Measurements from ENCODE around the gene REV1.
A peak's percentile ranks its signal among the peaks of the same experiment; 100 is the strongest.

REV1 gene

DNA sequence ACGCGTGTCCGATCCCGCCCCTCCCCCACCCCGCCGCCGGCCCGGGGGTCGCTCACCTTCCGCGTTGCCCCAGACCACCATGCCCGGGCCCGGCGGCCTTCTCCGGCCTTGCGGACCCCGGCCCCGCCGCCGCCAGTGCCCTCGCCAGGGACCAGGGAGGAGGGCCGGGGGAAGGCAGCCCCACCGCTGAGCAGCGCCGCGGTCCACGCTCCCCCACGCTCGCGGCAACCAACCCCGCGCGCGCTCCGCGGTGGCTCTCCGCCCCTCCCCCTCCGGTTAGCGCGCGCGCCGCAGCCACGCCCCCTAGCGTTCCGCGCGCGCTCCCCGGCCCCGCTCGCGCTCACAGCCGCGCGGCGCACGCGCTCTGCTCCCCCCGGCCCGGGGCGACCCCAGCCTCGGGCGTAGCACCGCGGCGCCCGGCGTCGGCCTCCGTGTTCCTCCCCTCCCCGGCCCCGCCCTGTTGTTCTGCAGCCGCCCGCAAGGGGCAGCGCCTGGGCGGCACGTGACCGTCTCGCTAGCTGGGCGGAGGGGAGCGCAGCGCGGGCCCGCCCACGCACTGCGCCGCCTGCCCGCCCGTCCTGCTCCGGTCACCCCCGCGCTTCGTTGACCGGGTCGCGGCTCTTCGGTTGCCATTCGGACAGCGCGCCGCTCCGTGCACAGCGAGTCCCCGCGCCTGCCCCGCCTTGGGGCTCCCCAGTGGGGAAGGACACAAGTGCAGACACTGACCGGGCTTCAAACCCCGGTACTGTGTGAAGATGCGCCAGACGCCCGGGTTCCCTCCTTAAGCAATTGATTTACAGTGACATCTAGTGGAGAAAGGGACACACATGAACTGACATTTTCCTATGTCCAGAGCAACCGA, at the start of gene REV1:
REV1 (minus strand) TSS at position 257 of the 862 bp plus-strand sequence. CDS start 25,042 bp downstream, outside the sequence.
- peaks cover 12% of the 10 kb centered on the region; the same call in 1 of the 2 replicates for H3K4me1 ChIP-seq (ENCODE audit: insufficient read depth, low read length)
- H3K27me3 ChIP-seq (ENCODE audit: insufficient read depth, low read length), result no peaks in the 10 kb centered on the region
- peak within 1 kb of the TSS; percentile 18 for H3K27ac ChIP-seq (ENCODE audit: low read length)

GRCh38 chr2:99537910-99538485, 48.2 kb upstream of the REV1 start:
- Histone ChIP-seq H3K4me1 (ENCODE audit: insufficient read depth, low read length) (no peaks in the 10 kb centered on the region), H3K9me3 (ENCODE audit: insufficient read depth, low read depth, low read length) (peaks cover 7% of the 10 kb centered on the region), H3K27me3 (ENCODE audit: insufficient read depth, low read length) (no peaks in the 10 kb centered on the region), H3K9ac (ENCODE audit: low read depth, low read length) (no peak overlapping the region), H3K4me3 (ENCODE audit: low read length) (no peak overlapping the region), H3K27ac (ENCODE audit: low read length) (no peak overlapping the region), H3K36me3 (ENCODE audit: insufficient read depth, low read depth, low read length) (no peaks in the 10 kb centered on the region)

More for the DNA sequence above, at the start of gene REV1:
- Histone ChIP-seq H3K9ac (ENCODE audit: low read depth, low read length) (peak within 1 kb of the TSS; percentile 90), H3K36me3 (ENCODE audit: insufficient read depth, low read depth, low read length) (no peaks in the 10 kb centered on the region), H3K9me3 (ENCODE audit: insufficient read depth, low read depth, low read length) (no peaks in the 10 kb centered on the region), H3K4me3 (ENCODE audit: low read length) (peak within 1 kb of the TSS; percentile 94)

GRCh38 chr2:99524056-99524455, 34.2 kb upstream of the REV1 start:
- H3K4me1 ChIP-seq (ENCODE audit: insufficient read depth, low read length), result no peaks in the 10 kb centered on the region
- H3K9me3 ChIP-seq (ENCODE audit: insufficient read depth, low read depth, low read length), result no peaks in the 10 kb centered on the region
- no peaks in the 10 kb centered on the region; the same call in 1 of the 2 replicates for H3K27me3 ChIP-seq (ENCODE audit: insufficient read depth, low read length)
- H3K9ac ChIP-seq (ENCODE audit: low read depth, low read length), result no peak overlapping the region
- H3K36me3 ChIP-seq (ENCODE audit: insufficient read depth, low read depth, low read length), result no peaks in the 10 kb centered on the region
- no peak overlapping the region for H3K4me3 ChIP-seq (ENCODE audit: low read length)
- H3K27ac ChIP-seq (ENCODE audit: low read length), result no peak overlapping the region

DNA sequence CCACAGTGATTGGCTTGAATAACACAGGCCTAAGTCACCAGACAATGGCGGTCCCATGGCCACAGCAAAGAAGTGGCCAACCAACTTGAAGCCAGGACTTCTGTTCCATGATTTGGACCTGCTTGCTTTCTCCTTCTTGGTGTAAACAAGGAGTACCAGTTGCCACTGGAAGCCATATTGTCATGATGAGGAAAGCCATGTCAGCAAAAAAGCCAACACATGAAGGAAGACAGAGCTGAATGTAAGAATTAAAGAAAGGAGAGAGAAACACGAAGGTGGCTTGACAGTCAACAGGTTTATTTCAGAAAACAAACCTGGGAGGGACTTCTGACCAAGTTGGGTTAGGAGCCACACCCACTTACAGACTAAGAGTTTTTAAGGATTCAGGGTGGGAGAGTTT, 32.3 kb upstream of the REV1 start:
- no peaks in the 10 kb centered on the region for H3K36me3 ChIP-seq (ENCODE audit: insufficient read depth, low read depth, low read length)
- H3K4me3 ChIP-seq (ENCODE audit: low read length), result no peak overlapping the region
- H3K9ac ChIP-seq (ENCODE audit: low read depth, low read length), result no peak overlapping the region
- no peaks in the 10 kb centered on the region for H3K4me1 ChIP-seq (ENCODE audit: insufficient read depth, low read length)
- H3K9me3 ChIP-seq (ENCODE audit: insufficient read depth, low read depth, low read length), result no peaks in the 10 kb centered on the region
- no peak overlapping the region for H3K27ac ChIP-seq (ENCODE audit: low read length)
- H3K27me3 ChIP-seq (ENCODE audit: insufficient read depth, low read length), result no peaks in the 10 kb centered on the region

DNA sequence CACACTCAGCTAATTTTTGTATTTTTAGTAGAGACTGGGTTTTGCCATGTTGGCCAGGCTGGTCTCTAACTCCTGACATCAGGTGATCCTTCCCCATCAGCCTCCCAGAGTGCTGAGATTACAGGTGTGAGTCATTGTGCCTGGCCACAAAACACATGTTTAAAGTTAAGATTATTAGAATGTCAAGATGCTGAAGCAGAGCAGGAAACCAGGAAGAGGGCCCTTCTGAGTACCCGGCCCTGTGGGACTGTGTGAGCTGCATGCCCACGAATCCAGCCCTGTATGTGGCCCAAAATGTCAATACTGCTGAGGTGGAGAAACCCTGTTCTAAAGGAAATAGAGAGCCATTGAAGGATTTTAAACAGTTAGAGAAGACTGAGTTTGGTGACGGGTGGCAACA, 31.0 kb upstream of the REV1 start:
- Histone ChIP-seq H3K9ac (ENCODE audit: low read depth, low read length) (no peak overlapping the region), H3K4me1 (ENCODE audit: insufficient read depth, low read length) (no peaks in the 10 kb centered on the region), H3K36me3 (ENCODE audit: insufficient read depth, low read depth, low read length) (no peaks in the 10 kb centered on the region)

GRCh38 chr2:99520195-99520594, 30.4 kb upstream of the REV1 start:
- H3K4me1 ChIP-seq (ENCODE audit: insufficient read depth, low read length), result no peaks in the 10 kb centered on the region
- H3K27ac ChIP-seq (ENCODE audit: low read length), result no peak overlapping the region
- no peak overlapping the region for H3K9ac ChIP-seq (ENCODE audit: low read depth, low read length)
- no peaks in the 10 kb centered on the region for H3K27me3 ChIP-seq (ENCODE audit: insufficient read depth, low read length)
- H3K9me3 ChIP-seq (ENCODE audit: insufficient read depth, low read depth, low read length), result no peaks in the 10 kb centered on the region
- no peaks in the 10 kb centered on the region for H3K36me3 ChIP-seq (ENCODE audit: insufficient read depth, low read depth, low read length)
- no peak overlapping the region for H3K4me3 ChIP-seq (ENCODE audit: low read length)

More for the DNA sequence above, 31.0 kb upstream of the REV1 start:
- no peak overlapping the region for H3K4me3 ChIP-seq (ENCODE audit: low read length)
- H3K27me3 ChIP-seq (ENCODE audit: insufficient read depth, low read length), result no peaks in the 10 kb centered on the region
- no peaks in the 10 kb centered on the region for H3K9me3 ChIP-seq (ENCODE audit: insufficient read depth, low read depth, low read length)
- no peak overlapping the region for H3K27ac ChIP-seq (ENCODE audit: low read length)

DNA sequence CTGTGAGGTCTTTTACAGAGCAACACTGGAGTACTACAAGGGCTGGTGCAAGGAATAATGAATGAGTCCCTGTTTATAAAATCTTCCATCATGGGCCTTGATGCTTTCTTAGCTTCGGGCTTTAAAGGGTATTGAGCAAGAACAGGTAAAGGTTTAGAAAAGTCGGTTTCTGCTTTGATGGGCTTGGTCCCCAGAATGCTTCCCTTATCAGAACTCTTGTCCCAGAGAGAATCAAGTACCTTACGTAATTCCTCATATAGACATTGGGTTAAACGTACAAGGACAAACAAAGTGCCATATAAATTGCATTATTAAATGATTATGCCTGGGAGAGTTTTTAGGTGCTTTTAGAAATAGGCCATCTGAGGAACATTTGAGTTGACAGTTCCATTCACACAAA, 24.5 kb upstream of the REV1 start:
- H3K9me3 ChIP-seq (ENCODE audit: insufficient read depth, low read depth, low read length), result no peaks in the 10 kb centered on the region
- no peak overlapping the region for H3K27ac ChIP-seq (ENCODE audit: low read length)
- H3K9ac ChIP-seq (ENCODE audit: low read depth, low read length), result no peak overlapping the region
- no peaks in the 10 kb centered on the region for H3K36me3 ChIP-seq (ENCODE audit: insufficient read depth, low read depth, low read length)
- H3K27me3 ChIP-seq (ENCODE audit: insufficient read depth, low read length), result no peaks in the 10 kb centered on the region
- H3K4me1 ChIP-seq (ENCODE audit: insufficient read depth, low read length), result no peaks in the 10 kb centered on the region
- no peak overlapping the region for H3K4me3 ChIP-seq (ENCODE audit: low read length)

DNA sequence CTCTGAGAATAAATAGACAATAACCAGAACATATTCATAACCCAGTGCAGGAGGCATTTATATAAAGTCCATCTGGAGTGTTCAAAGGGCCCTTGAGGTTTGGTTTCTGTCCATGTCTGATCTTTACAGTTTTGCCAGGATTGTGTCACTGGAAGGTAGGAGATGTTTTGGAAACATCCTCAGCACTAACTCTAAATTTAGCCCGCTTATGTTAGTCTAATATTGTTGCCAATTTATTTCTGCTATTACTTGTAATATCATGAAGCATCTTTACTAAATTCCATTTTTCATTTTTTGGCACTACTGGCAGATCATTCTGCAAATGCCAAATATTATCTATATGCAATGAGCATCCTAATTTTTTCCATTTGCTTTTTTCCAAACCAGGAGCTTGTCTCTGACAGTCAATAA, 22.4 kb upstream of the REV1 start:
- Histone ChIP-seq H3K27me3 (ENCODE audit: insufficient read depth, low read length) (no peaks in the 10 kb centered on the region), H3K9ac (ENCODE audit: low read depth, low read length) (no peak overlapping the region), H3K9me3 (ENCODE audit: insufficient read depth, low read depth, low read length) (no peaks in the 10 kb centered on the region), H3K4me3 (ENCODE audit: low read length) (no peak overlapping the region), H3K36me3 (ENCODE audit: insufficient read depth, low read depth, low read length) (no peaks in the 10 kb centered on the region), H3K4me1 (ENCODE audit: insufficient read depth, low read length) (no peaks in the 10 kb centered on the region), H3K27ac (ENCODE audit: low read length) (no peak overlapping the region)

GRCh38 chr2:99509387-99509786, 19.6 kb upstream of the REV1 start:
- H3K36me3 ChIP-seq (ENCODE audit: insufficient read depth, low read depth, low read length), result no peaks in the 10 kb centered on the region
- H3K27ac ChIP-seq (ENCODE audit: low read length), result no peak overlapping the region
- no peak overlapping the region for H3K9ac ChIP-seq (ENCODE audit: low read depth, low read length)
- no peaks in the 10 kb centered on the region for H3K27me3 ChIP-seq (ENCODE audit: insufficient read depth, low read length)
- H3K4me3 ChIP-seq (ENCODE audit: low read length), result no peak overlapping the region
- H3K4me1 ChIP-seq (ENCODE audit: insufficient read depth, low read length), result no peaks in the 10 kb centered on the region
- H3K9me3 ChIP-seq (ENCODE audit: insufficient read depth, low read depth, low read length), result no peaks in the 10 kb centered on the region

DNA sequence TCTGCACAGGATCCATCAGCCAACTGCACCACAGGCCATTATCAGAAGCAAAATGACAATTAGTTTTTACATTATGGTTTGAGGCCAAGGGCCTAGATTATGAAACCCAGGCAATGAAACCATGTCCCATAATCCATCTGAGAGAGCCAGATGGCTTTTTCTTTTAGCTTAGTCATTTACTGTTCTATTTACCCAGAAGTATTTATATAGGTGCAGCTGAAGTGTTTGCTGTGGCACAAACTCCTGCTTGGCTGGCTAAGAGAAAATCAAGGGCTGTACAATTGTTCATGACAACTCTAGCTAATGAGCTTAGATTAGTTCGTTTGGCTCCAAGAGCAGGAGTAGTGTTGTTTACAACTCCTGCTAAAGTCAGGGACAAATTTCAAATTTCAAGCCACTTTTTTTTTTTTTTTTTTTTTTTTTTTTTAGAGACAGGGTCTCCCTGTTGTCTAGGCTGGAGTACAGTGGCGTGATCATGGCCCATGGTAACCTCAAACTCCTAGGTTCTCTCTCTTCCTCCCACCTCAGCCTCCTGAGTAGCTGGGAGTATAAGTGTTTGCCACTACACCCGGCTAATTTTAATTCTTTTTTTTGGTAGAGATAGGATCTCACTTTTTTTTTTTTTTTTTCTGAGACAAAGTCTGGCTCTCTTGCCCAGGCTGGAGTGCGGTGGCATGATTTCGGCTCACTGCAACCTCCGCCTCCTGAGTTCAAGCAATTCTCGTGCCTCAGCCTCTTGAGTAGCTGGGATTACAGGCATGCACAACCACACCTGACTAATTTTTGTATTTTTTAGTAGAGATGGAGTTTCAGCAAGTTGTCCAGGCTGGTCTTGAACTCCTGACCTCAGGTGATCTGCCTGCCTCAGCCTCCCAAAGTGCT, 18.4 kb upstream of the REV1 start:
- no peak overlapping the region for H3K27ac ChIP-seq (ENCODE audit: low read length)
- H3K4me1 ChIP-seq (ENCODE audit: insufficient read depth, low read length), result no peaks in the 10 kb centered on the region
- no peaks in the 10 kb centered on the region for H3K36me3 ChIP-seq (ENCODE audit: insufficient read depth, low read depth, low read length)
- no peaks in the 10 kb centered on the region for H3K9me3 ChIP-seq (ENCODE audit: insufficient read depth, low read depth, low read length)
- H3K4me3 ChIP-seq (ENCODE audit: low read length), result no peak overlapping the region
- no peaks in the 10 kb centered on the region for H3K27me3 ChIP-seq (ENCODE audit: insufficient read depth, low read length)
- no peak overlapping the region for H3K9ac ChIP-seq (ENCODE audit: low read depth, low read length)

DNA sequence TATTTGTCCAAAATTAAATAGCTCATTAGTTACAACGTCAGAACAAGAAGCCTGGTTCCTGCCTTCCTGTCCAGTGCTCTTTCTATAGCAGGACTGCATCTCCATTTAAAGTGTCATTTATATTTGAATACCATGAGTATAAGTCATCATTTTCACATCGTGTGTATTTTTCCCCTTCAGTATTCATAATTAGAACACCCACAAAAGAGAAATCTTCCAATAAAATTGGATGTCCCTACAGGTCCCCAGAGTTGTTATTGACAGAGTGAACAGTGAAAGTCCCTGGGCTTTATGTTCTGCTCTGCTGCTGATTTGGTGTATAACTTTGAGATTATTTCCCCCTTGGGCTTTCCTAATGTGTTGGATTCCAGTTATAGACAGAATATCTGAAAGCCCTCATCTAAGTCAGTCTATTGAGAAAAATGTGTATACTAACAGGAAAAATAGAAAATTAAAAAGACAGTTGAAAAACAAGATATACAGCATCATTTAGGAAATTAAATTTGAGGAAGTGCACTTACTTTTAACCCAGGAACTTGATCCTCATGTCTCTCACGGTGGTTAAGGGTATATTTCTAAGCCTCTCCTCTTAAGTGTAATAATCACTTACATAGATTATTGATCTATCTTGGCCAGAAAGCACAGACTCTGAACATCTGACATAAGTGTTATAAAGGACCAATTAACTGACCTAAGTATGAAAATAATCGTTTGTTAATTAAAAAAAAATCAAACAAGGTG, 15.2 kb upstream of the REV1 start:
- Histone ChIP-seq H3K4me3 (ENCODE audit: low read length) (no peak overlapping the region), H3K27me3 (ENCODE audit: insufficient read depth, low read length) (no peaks in the 10 kb centered on the region), H3K4me1 (ENCODE audit: insufficient read depth, low read length) (no peaks in the 10 kb centered on the region), H3K9ac (ENCODE audit: low read depth, low read length) (no peak overlapping the region), H3K9me3 (ENCODE audit: insufficient read depth, low read depth, low read length) (no peaks in the 10 kb centered on the region), H3K27ac (ENCODE audit: low read length) (no peak overlapping the region), H3K36me3 (ENCODE audit: insufficient read depth, low read depth, low read length) (no peaks in the 10 kb centered on the region)
